GM12891 (cell line): ENCODE data around the gene KCNAB1.

Experiments
- DNase-seq: peaks from one replicate; pipeline ENCODE4 v3.0.0; 2011; ENCODE audit warnings: low spot score; ENCODE audit not compliant: insufficient read length
- FAIRE-seq: peaks from 2 replicates; lab custom pipeline; 2011; peaks lifted over from hg19 to GRCh38; lab: Jason Lieb, UNC
- PAX5 ChIP-seq: IDR thresholded peaks from 2 replicates; pipeline ENCODE4 v1.6.1; 2011; ENCODE audit warnings: low read length, moderate library complexity, mild to moderate bottlenecking; ENCODE audit not compliant: insufficient read depth, severe bottlenecking
- POLR2A ChIP-seq: IDR thresholded peaks from 2 replicates; pipeline ENCODE4 v1.6.1; 2011; ENCODE audit warnings: low read depth, low read length, control low read depth
- POLR2AphosphoS5 ChIP-seq: IDR thresholded peaks from 2 replicates; pipeline ENCODE4 v1.6.1; 2011; ENCODE audit warnings: low read depth, low read length, control low read depth
- POU2F2 ChIP-seq: IDR thresholded peaks from 2 replicates; pipeline ENCODE4 v1.6.1; 2011; ENCODE audit warnings: low read depth, mild to moderate bottlenecking, control low read depth, low read length, moderate library complexity
- SPI1 ChIP-seq: IDR thresholded peaks from 2 replicates; pipeline ENCODE4 v1.6.1; 2011; ENCODE audit warnings: low read depth, low read length, control low read depth
- TAF1 ChIP-seq: IDR thresholded peaks from 2 replicates; pipeline ENCODE4 v1.6.1; 2011; ENCODE audit warnings: low read depth, low read length, control low read depth

KCNAB1 gene

GRCh38 chr3:156236556-156237260 is 116.3 kb downstream of the KCNAB1 start:
- FAIRE-seq, result no peak
- DNase-seq, result no peak
- no peak for TF ChIP-seq SPI1
- TF ChIP-seq TAF1, result no peak
- no peak for TF ChIP-seq POU2F2
- no peak for TF ChIP-seq PAX5
- no peak for TF ChIP-seq POLR2A

DNA sequence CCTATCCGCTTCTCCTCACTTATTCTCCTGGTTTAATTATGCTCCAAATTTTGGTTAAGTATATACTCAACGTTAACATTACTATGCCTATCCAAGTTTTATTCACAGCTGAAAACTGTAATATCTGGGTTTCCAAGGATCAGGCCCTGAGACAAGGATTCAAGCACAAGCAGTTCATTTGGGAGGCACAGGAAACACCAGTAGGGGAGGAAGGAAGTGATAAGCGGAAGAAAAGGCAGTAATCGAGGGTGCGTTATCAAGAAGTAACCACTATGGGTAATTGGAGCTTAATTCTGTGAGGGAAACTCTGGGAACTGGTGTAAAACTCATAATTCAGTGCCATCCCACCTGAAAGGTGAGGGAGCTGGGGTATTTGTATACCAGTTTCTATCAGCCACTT is 120.3 kb downstream of the KCNAB1 start:
- no peak for FAIRE-seq
- no peak for DNase-seq
- TF ChIP-seq POU2F2, result no peak
- no peak for TF ChIP-seq POLR2AphosphoS5
- TF ChIP-seq PAX5, result no peak
- TF ChIP-seq TAF1, result no peak
- no peak for TF ChIP-seq POLR2A
- no peak for TF ChIP-seq SPI1

GRCh38 chr3:156246961-156247725 is 126.8 kb downstream of the KCNAB1 start:
- DNase-seq (no peak), FAIRE-seq (no peak)
- TF ChIP-seq SPI1 (no peak), POLR2A (no peak), POLR2AphosphoS5 (no peak), PAX5 (no peak), POU2F2 (no peak), TAF1 (no peak)

DNA sequence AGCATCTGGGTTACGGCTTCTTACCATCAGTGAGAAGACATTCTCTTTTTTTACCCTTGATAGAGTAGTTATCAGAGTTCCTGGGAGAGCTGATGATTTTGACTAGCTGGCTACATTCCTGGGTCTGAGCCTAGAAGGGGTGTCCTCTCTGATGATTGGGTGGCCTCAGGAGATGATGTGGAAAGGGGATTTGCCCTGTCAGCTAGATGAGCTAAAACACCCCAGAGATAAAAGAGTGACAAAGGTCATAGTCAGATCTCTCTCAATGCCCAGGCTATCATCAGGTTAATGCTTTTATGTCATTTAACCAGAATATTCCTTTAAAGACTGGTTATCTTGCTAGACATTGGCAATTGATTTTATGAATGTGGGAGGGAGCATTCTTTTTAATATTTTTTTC is 130.2 kb downstream of the KCNAB1 start:
- TF ChIP-seq TAF1, result no peak
- no peak for TF ChIP-seq PAX5
- DNase-seq (no peak), FAIRE-seq (no peak)

GRCh38 chr3:156251424-156251823 is 131.0 kb downstream of the KCNAB1 start:
- FAIRE-seq (no peak), DNase-seq (no peak)
- TF ChIP-seq POLR2AphosphoS5 (no peak), SPI1 (no peak), PAX5 (no peak), POLR2A (no peak), POU2F2 (no peak), TAF1 (no peak)

GRCh38 chr3:156252656-156253055 is 132.3 kb downstream of the KCNAB1 start:
- DNase-seq (no peak), FAIRE-seq (no peak)
- TF ChIP-seq TAF1 (no peak), PAX5 (no peak), POLR2AphosphoS5 (no peak), SPI1 (no peak), POU2F2 (no peak), POLR2A (no peak)

DNA sequence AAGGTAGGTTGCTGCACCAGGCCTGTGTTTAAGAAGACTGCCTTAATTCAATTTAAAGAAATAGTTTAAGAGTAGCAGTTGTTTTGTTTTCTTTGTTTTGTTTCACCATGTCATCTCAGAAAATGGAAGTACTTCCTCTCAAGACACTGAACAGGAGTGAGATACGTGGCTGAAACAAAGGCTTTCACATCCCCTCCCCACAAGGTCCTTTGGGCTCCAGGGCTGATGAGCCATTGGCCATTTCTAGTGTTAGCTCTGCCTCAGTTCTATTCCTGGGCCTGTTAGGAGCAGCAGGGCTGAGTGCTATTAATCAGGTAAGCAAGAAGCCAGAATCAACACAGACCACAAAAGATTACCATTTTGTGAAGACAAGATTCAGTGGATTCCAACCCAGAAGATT is 132.8 kb downstream of the KCNAB1 start:
- no peak for DNase-seq
- TF ChIP-seq POU2F2 (no peak), SPI1 (no peak), TAF1 (no peak), PAX5 (no peak), POLR2AphosphoS5 (no peak), POLR2A (no peak)
- FAIRE-seq, result no peak

- no peak for TF ChIP-seq POLR2AphosphoS5
- TF ChIP-seq POU2F2, result no peak
- TF ChIP-seq TAF1, result no peak
- no peak for TF ChIP-seq POLR2A
- no peak for TF ChIP-seq SPI1
- TF ChIP-seq PAX5, result no peak
- no peak for DNase-seq
- no peak for FAIRE-seq
Measured at GRCh38 chr3:156256256-156256655, 135.9 kb downstream of the KCNAB1 start.

DNA sequence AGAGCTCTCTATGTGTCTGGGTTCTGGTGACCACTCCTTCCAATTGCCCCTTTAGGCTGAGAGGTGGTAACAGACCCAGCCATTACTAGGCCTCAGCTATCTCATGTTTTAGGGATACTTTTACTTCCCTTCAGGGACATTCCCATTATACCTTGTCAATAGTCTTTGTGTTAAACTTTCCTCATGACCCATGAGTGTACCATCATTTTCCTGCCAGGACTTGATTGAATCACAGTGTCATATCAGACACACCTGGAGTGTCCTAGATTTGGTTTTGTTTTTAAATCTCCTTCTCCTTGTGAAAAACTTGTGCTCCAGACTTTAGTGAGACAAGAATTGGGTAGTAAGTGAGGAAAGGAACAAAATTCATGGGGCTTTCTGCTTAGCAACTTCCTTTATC is 136.6 kb downstream of the KCNAB1 start:
- TF ChIP-seq TAF1 (no peak), PAX5 (no peak), POLR2AphosphoS5 (no peak), POU2F2 (no peak), POLR2A (no peak), SPI1 (no peak)
- FAIRE-seq (no peak), DNase-seq (no peak)

GRCh38 chr3:156258301-156258700 is 137.9 kb downstream of the KCNAB1 start:
- TF ChIP-seq POU2F2 (no peak), POLR2A (no peak), TAF1 (no peak)
- no peak for FAIRE-seq

More at GRCh38 chr3:156258301-156258700, 137.9 kb downstream of the KCNAB1 start:
- DNase-seq, result no peak
